Umbilical cord (tissue), 2 donors: ENCODE data around the gene RPS15. TPM values are rescaled to one million over a fixed set of nuclear protein-coding genes. Genes with fewer than 3 reads are reported as not detected.
A peak's percentile ranks its signal among the peaks of the same experiment; 100 is the strongest.
"Not testable (repeated sequence)": the region's sequence is repeated elsewhere in the genome, so short reads cannot be mapped to it uniquely, and the experiment has no call there.

Source experiments
- DNase-seq: peaks from one replicate; pipeline ENCODE4 v3.0.0-alpha.2; 2015; ENCODE audit warnings: low spot score
- total RNA-seq: library from RNA; depleted of rRNA; stranded (reverse); fragments of >200 nt; gene quantifications from one replicate; pipeline ENCODE4 v1.2.3, GENCODE V29; 2014; ENCODE audit warnings: low replicate concordance; ENCODE audit not compliant: insufficient read depth

RPS15 gene
- total RNA-seq, 1 donor from 2014 or later: 212 TPM

DNA sequence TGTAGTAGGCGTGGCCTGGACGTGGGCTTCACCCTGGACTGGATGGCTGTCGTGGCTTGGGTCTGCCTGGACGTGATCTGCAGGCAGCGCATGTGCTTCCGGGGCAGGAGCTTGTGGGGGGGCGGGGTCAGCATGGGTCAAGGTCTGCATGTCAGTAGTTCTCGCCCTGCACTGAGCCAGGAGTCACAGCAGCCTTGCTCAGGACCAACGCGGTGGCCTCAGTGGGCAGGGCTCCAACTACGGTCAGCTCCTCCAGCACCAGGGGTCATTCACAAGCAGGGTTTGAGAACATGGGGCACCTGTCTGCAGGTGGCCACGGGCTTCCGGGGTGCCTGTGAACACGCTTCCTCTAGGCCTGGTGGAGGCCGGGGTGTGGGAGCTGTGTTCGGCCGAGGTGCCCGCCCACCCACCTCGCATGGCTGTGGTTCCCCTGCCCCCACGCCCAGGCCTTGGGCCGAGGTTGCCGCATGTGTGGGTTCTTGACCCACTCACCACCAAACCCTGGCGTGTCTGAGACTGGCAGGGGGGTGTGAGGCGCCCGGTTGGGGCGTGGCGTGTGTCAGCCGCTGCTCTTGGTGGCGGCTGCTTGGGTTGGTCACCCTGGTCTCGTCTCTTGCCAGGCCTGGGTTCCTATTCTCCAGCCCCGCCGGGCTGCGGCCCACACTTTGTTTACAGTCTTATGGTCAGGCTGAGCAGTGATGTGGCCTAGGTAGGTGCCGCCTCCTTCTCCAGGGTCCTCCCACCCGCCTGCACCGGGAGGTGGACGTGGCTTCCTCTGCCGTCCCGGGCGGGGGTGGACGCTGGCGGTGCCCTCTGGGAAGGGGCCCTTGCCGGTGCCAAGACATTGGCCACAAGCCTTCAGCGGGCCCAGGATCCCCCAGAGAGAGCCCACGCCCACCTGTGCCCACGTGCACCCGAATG lies 4.8 kb upstream of the RPS15 start:
- DNase-seq: no peak

DNA sequence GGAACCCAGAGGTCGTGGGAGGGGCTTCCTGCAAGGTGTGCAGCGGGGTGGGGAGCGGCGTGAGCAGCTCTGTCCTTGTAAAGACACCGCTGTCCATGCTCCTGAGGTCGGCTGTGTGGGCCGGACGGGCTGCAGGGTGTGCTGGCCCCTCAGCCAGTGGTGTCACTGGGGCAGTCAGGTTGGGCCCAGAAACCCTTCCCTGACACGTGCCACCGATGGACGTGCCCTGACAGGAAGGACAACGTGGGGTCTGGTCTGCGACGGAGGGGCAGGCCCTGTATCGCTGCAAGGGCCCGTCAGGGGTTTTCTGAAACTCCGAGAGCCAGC lies 4.2 kb upstream of the RPS15 start:
- no peak for DNase-seq

DNA sequence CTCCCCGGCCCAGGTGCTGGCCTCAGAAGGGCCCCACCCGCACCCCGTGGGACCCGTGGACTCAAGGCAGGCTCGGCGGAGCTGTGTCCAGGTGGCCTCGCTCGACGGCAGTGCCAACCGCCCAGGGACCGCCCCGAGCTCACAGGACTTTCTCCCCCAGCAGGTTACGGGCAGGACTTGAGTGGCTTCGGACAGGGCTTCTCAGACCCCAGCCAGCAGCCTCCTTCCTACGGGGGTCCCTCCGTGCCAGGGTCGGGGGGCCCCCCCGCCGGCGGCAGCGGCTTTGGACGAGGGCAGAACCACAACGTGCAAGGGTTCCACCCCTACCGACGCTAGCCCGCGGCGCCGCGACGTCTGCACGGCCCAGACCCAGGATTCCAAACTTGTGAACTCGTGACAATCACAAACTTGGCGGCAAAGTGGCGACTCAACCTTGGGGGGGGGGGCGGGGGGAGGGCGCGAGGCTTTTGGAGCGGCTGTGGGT lies 3.6 kb upstream of the RPS15 start:
- DNase-seq: no peak

DNA sequence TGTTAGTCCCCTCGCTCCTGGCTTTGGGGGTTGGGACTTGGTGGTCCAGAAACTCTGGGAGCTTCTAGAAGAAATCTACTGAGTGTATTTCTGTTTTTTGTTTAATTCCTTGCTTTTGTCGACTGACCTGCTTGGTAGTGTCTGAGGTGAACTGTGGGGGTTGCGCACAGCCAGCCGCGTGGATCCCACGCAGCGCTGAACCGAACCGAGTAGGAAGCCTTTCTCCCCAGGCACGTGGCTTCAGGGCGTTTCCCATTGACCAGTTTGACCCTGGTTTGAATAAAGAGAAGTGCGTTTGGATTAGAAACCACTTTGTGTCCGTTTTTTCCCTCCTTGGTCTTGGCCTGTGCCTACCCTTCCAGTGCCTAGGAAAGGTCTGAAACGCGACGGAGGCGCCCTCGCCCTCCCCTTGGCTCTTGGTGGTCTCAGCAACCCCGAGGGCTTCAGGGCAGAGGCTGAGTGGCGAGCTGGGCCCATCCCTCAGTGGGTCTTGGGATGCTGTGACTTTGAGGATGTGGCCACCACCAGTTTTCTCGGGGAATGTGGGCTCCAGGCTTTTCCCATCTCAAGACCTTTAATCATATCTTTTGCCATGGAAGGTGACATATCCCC lies 2.7 kb upstream of the RPS15 start:
- no peak for DNase-seq

DNA sequence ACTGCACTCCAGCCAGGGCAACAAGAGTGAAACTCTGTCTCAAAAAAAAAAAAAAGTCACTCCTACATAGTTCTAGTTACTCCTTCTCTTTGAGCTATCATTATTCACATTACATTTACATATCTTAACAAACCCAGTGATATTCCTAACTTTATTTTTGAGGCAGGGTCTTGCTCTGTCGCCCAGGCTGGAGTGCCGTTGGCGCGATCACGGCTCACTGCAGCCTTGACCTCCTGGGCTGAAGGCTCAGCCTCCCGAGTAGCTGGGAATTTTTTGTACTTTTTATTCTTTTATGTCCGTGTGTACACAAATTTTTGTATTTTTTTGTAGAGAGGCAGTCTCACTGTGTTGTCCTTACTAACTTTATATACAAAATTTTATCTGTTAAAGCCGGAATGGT lies 587 bp upstream of the RPS15 start:
- DNase-seq: no peak

DNA sequence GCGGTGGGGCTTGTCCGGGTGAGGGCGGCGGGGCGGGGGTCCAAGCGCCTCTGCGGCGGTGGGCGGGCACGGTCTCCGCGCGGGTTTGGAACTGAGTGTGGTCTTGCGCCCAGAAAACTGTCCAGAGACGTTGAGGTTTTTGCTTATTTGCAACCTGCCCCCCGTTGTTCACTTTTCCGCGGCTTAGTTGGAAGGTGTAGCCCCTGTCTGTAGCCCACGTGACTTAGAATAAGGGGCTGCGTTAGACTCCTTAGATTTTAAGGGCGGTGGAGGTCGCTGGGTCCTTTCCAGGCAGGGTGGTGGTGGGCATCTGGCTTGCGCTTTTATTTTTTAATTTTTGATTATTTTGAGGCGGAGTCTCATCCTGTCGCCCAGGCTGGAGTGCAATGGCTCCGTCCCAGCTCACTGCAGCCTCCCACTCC lies 748 bp downstream of the RPS15 start:
- DNase-seq: no peak

DNA sequence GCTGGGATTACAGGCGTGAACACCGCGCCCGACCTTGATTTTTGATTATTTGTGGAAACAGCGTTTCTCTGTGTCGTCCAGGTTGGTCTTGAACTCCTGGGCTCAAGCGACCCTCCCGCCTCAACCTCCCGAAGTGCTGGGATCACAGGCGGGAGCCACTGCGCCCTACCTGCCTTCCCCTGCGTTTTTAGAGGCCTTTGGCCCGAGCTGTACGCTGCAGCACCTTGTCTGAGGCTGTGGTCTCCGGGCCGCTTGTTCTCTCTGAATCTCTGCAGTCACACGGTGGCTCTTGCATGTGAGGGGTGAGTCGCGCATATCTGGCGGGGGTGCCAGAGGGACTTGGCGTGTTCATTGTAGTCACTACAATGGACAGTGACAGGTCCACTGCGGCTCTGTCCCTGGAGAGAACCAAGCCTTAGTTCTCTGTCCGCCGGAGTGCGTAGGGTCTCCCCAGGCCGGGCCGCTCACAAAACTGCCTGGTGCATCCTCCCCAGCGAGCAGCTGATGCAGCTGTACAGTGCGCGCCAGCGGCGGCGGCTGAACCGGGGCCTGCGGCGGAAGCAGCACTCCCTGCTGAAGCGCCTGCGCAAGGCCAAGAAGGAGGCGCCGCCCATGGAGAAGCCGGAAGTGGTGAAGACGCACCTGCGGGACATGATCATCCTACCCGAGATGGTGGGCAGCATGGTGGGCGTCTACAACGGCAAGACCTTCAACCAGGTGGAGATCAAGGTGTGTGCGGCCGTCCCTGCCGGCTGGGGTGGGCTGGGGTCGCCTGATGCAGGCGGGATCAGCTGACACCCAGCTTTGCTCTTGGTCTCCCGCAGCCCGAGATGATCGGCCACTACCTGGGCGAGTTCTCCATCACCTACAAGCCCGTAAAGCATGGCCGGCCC lies 1.6 kb downstream of the RPS15 start:
- not testable (repeated sequence) for DNase-seq

DNA sequence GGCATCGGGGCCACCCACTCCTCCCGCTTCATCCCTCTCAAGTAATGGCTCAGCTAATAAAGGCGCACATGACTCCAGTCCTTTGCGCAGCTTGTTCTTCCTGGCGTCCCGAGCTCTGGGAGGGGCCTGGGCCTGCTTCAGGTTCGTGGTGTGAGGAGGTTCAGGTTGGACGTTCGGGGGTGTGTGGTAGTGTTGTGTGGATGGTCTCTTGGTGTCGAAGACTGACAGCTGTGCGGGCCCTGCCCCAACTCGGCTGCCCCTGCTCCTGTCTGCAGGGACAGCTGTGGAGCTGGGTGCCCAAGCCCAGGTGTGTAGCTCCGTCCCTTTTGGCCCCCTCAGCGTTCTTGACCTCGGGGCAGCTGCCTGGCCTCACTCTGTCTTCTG lies 2.2 kb downstream of the RPS15 start:
- DNase-seq: no peak

DNA sequence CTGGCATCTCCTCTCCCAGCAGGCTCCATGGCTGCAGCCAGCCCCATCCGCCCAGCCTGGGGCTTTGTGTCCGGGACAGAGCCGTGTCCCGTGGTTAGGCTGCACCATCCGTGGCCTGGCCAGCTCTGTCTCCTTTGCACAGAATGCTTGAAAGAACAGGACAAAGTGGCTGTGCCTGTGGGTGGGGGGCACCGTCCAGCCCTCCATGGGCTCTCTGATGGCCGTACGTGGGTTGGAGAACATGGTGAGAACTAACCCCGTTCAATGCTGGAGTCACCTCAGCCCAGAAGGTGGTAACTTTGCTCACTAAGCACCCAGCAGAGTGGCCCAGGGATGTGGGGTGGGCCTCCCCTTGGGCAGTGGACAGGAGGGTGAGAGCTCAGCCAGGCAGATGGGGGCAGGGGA lies 2.8 kb downstream of the RPS15 start:
- DNase-seq: no peak

DNA sequence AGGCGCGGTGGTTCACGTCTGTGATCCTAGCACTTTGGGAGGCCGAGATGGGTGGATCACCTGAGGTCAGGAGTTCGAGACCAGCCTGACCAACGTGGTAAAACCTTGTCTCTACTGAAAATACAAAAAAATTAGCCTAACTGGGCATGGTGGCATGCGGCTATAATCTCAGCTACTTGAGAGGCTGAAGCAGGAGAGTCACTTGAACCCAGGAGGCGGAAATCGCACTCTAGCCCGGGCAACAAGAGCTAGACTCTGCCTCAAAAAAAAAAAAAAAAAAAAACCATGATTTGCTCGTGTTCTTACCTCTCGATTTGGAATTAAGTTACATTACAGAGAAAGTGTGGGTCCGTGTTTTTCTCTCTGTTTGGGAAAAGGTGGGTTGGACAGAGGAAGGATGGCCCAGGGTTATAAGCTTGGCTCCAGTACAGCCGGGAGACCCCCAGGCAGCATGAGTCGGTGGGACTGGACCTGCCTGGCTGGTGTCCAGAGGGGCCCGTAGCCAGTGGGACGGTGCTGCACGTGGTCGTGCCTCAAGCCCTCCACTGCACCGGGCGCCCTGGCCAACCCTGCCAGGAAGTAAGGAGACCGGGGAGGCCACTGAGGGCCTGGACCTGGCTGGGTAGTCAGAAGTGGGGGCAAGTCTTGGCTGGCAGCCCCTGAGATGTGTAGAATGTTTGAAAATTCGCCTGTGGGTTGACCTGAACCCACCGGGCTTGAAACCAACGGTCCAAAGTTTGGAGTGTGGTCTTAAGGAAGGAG lies 3.7 kb downstream of the RPS15 start:
- DNase-seq: no peak

DNA sequence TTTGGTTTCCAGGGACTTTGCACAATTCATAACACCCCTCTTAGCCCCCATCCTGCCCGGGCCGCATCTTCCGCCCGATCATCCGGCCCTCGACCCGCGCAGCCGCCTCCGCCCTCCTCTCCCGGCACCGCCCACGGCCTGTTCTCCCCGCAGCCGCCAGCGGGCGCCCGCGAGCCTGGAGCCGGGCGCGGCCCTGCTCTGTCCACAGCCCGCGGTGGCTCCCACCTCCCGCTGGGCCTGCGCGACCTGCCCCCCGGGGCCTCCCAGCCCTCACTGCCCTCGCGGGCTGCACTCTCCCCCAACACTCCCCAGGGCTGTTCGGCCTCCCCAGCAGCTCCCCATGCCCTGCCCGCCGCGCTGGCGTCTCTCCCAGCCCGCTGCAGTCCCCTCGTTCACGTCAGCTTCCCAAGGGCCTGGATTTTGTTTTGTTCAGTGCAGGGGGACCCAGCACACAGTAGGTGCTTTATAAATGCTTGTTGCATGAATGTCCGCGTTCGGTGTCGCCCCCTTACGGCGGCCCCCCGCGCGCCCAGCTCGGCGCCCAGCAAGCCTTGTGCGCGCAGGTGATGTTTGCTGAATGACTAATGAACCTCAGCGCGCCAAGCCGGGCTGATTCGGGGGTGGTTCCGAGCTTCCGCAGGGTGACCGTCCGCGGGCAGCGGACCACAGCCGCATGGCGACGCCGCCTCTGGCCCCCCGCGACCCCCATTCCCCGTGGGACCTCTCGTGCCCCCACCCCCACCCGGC lies 7.2 kb downstream of the RPS15 start:
- DNase-seq: peak; percentile 75

DNA sequence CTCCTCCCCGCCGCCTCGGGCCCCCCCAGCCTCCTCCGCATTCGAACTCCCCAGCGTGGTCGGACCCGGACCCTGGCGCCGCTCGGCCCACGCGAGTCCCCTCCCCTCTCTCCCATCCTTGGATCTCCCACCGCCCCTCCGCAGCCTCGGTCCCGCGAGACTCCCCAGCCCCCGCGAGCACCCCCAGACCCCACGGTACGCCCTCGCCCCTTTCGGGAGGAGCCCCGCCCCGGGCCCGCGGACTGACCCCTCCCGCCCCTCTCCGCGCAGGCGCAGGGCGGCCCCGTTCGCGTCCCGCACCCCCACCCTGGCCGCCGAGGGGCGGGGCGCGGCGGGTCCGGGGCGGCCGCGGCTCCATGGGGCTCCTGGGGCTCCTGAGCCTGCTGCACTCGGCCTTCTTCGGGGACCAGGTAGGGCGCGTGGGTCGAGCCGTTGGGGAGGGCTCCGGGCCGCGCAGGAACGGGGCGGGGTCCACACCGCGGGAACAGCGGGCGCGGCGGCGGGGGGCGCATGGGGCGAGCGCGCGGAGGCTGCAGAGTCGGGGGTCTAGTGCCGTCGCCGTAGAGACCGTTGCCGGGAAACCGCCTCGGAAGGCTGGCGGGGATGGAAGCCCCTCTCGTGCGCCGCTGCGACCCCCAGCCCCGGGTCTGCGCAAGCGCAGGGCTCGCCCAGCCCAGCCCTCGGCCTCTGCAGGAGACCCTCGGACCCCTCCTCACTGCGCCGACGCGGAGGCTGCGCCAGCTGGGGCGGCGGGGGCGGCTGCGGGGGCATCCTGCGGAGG lies 7.9 kb downstream of the RPS15 start:
- DNase-seq: peak; percentile 56

DNA sequence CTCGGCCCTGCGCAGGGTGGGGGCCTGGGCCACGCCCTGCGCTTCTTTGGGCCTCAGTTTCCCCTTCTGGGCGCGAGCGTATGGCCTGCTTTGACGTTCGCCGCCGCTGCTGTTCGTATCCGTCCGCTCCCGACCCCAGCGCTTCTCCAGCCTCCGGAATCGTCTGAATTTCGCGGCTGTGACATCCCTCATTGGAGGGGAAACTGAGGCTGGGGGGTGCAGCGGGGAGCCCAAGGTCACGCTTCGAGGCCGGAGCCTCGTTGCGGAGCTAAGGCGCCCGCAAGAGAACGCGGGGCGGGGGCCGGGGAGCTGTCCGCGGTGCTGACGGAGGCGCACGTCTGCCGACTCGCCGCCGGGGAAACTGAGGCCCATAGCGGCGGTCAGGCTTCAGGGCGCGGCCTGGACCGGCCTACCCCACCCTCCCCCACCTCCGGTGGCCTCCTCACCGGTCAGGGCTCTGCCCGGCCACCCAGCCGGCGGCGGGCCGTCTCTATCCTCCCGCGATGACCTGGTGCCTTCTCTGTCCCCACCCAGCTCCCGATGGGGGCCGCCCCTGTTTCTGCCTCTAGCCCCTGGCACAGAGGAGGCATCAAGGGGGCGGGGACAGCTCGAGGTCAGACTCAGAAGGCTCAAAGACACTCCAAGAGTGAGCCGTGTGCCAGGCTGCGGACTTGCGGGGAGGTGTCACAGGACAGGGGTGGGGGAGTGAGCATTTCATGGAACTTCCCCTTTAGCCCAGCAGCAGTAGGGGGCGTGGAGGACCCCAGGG lies 8.7 kb downstream of the RPS15 start:
- no peak for DNase-seq

DNA sequence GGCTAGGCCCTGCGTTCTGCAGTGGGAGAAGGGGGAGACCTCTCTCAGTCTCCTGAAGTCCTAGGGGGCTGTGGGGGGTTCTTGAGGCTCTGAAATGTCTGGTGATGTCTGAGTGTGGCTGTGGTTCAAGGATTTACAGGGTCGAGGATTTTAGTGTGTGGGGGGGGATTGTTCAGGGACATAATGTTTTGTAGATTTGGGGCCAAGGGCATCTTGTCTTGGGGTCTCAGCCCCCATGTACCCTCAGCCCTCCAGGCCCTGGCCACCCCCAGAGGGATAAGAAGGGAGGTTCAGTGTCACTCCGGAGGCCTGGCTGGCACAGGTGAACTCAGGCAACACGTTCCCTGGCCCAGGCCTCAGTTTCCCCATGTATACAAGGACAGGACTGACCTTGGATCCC lies 9.3 kb downstream of the RPS15 start:
- DNase-seq: no peak

DNA sequence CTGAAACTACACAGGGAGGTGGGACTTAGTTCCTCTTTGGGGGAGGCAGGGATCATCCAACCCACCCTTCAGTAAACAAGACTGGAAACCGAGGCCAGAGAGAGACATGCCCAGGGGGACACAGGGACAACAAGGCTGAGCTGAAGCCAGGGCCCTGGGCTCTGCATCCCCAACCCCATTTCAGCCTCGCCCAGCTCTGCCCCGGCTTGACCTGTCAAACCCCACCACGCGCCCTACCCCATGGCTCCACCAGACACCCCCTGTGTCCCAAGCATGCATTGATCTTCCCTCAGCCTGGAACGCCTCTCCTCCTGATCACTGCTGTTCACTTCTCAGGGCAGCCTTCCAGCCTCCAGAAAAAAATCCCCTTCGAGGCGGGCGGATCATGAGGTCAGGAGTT lies 9.7 kb downstream of the RPS15 start:
- DNase-seq: no peak

DNA sequence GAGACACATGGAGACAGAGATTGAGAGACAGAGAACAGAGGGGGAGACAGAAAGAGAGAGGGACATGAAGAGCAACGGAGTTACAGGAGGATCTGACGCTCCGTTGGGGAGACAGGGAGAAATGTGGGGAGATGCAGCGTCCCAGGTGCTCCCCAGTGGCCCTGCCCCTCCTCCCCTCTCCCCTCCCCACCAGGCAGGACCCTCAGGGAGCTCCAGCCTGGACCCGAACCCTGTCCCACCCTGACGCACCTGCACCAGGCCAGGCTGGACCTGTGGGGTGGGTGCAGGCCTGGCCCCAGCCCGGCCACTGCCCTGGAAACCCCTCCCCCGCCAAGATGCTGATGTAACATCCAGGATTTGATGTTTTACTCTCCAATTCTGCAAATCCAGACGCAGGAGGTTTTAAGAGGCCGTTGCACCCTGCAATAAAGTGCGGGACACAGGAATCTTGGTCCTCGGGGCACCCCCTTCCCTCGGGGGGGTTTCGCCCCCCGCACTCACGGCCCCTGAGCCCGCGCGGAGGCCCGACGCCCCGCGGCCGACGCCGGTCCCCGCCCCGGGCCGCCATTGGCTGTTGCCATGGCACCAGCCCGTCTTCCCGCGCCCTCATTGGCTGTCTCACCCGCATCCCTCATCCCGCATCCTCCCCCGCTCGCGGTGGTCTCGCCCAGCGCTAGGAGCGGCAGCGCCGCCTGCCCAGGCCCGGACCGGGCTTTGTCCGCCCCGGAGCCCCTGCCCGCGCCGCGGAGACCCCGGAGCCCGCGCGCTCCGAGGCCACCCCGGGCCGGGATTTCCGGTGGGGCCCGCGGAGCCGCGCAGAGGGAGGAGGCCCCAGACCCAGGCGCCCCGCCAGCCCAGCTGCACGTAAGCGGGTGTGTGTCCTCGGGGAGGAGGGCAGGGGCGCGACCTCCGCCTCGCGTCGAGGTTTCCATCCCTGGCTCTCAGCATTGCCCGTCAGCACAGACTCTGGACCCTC lies 11.6 kb downstream of the RPS15 start, which contains the start of gene APC2:
Gene APC2, plus strand, starts transcription at position 655 of the 976 bp plus-strand sequence. CDS start 2,881 bp downstream, outside the sequence.
- peak; percentile 60 for DNase-seq
